ENCODE data around the gene DSTN. TPM values are rescaled to one million over a fixed set of nuclear protein-coding genes. Genes with fewer than 3 reads are reported as not detected.

DSTN gene
- total RNA-seq, 1 experiment from 2014 or later, result 202 TPM

DNA sequence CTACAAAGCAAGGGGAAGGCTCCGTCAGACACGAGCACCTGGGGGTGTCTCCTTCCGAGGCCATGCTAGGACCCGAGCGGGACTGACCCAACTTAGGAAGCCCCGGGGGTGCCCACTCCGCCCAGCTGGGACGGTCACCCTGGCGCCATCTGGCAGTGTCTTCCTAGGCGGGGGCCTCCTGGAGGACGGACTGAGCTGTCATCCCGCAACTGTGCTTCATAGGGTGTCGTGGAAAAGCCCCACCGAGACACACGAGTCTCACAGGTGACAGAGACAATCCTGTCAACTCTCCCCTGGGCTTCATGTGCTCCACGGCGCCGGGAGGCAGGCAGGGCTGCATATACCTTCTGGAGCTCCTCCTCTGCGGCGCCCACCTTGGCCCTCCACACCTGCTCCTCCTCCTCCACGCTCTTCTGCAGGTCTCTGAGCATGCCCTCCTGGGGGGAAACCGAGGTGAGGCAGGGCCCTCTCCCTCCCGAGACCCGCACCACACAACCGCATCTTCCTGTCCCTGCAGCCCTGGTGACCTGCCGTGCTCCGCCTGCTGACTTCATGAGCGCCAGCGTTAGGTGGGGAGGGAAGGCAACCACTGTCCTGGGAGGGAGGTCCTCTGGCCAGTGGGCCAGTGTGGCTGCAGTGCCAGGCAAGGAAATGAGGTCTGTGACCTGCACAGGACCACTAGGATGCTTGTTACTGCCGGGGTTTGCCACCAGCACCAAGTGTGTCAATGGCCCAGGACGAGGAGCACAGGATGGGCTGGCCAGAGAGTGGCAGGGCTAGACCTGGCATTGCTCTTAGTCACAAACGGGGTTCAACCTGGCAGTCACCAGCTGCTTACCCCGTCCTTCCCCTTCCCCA, 50.7 kb downstream of the DSTN start:
- TF ChIP-seq POLR2AphosphoS5 (IDR thresholded peaks at IDR 0.05; ENCODE audit: low read depth, low read length), result no peak
- TF ChIP-seq, protein P1, sequence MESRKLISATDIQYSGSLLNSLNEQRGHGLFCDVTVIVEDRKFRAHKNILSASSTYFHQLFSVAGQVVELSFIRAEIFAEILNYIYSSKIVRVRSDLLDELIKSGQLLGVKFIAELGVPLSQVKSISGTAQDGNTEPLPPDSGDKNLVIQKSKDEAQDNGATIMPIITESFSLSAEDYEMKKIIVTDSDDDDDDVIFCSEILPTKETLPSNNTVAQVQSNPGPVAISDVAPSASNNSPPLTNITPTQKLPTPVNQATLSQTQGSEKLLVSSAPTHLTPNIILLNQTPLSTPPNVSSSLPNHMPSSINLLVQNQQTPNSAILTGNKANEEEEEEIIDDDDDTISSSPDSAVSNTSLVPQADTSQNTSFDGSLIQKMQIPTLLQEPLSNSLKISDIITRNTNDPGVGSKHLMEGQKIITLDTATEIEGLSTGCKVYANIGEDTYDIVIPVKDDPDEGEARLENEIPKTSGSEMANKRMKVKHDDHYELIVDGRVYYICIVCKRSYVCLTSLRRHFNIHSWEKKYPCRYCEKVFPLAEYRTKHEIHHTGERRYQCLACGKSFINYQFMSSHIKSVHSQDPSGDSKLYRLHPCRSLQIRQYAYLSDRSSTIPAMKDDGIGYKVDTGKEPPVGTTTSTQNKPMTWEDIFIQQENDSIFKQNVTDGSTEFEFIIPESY (IDR thresholded peaks at IDR 0.05; ENCODE audit: extremely low read depth, insufficient replicate concordance, low read length), result no peak
- no peak for TF ChIP-seq EZH2 (IDR thresholded peaks at IDR 0.05)
- no peak overlapping the region for H3K9ac ChIP-seq (ENCODE audit: low read length)
- H3K27ac ChIP-seq (ENCODE audit: low read depth, low read length), result no peak overlapping the region
- ChIA-PET RAD21 (ENCODE audit: low non-redundant PET in 1 of 2, low total read pairs in 2 of 2, uncharacterized antibody in 2 of 2, unreplicated experiment in 2 of 2) (no interaction called here), CTCF (no interaction called here), POLR2A (no interaction called here)
- intact Hi-C loops (cut with micrococcal nuclease), result no loop called here
- no peaks in the 10 kb centered on the region for H3K4me1 ChIP-seq (ENCODE audit: control insufficient read depth in 1 of 2, insufficient read depth in 2 of 2, low read length in 2 of 2)
- BruUV-seq (replicated peaks), result no TSS peak
- H3K9me2 ChIP-seq (ENCODE audit: insufficient read depth), result no peaks in the 10 kb centered on the region
- no peak for DNase-seq (ENCODE audit: low read depth, low spot score)
- peaks cover 16 to 35% of the 10 kb centered on the region in 2 experiments; a peak in 3 of 4 replicates for H3K36me3 ChIP-seq (ENCODE audit: control insufficient read depth in 1 of 2, insufficient read depth in 2 of 2, low read length in 2 of 2)
- H4K20me1 ChIP-seq (ENCODE audit: insufficient read depth), result no peaks in the 10 kb centered on the region
- H3K4me2 ChIP-seq (ENCODE audit: low read length), result no peak overlapping the region
- H3K79me2 ChIP-seq (ENCODE audit: insufficient read depth, low read length), result no peaks in the 10 kb centered on the region
- H3K4me3 ChIP-seq (replicated peaks in 1 of 2; ENCODE audit: low read depth in 1 of 2, low read length in 2 of 2), result no peak overlapping the region
- no peak for ATAC-seq
- no peaks in the 10 kb centered on the region for H3K9me3 ChIP-seq (ENCODE audit: control insufficient read depth in 1 of 2, insufficient read depth in 1 of 2, low read depth in 1 of 2, low read length in 2 of 2)
- no peak overlapping the region for H2AFZ ChIP-seq (ENCODE audit: low read depth, low read length, poor library complexity, severe bottlenecking)
- H3K27me3 ChIP-seq (ENCODE audit: insufficient read depth, low read length), result no peaks in the 10 kb centered on the region

DNA sequence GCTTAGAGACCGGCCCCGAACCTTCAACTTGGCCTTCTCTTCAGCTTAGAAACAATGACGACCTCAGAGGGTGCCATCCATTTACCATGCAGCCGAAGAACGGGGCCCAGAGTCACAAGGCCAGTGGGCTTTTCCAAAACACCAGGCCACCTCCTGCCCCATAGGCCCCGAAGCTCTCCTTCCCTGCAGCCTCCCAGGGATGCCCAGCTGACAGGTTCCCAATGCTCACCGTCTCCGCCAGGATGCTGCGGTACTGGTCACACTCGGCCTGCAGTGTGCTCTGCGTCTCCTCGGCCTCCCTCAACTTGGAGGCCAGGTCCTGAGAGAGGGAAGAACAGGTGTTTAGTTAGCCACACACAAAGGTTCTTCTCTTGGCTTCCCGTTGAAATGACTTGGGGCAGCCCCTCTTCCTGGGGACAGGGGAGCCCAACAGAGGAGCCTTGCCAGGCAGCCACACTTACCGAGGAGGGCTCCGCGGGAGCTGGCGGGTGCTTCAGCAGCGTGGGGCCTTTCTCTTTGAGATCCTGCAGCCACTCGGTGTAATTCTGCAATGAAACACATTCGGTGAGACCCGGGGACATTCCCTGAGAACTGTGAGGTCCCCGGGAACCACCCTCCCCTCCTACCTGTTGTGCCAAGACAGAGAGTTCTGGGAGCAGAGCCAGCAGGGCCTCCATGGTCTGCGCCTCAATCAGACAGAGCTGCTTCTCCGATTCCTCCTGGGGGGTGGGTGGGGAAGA, 51.5 kb downstream of the DSTN start:
- ChIA-PET POLR2A (no interaction called here), RAD21 (ENCODE audit: low non-redundant PET in 1 of 2, low total read pairs in 2 of 2, uncharacterized antibody in 2 of 2, unreplicated experiment in 2 of 2) (no interaction called here), CTCF (no interaction called here)
- H3K36me3 ChIP-seq (ENCODE audit: control insufficient read depth in 1 of 2, insufficient read depth in 2 of 2, low read length in 2 of 2), result peaks cover 16 to 32% of the 10 kb centered on the region in 2 experiments; a peak in 3 of 4 replicates
- no peaks in the 10 kb centered on the region for H3K9me2 ChIP-seq (ENCODE audit: insufficient read depth)
- BruUV-seq (replicated peaks), result no TSS peak
- no peaks in the 10 kb centered on the region for H3K9me3 ChIP-seq (ENCODE audit: control insufficient read depth in 1 of 2, insufficient read depth in 1 of 2, low read depth in 1 of 2, low read length in 2 of 2)
- H3K4me2 ChIP-seq (ENCODE audit: low read length), result no peak overlapping the region
- H3K27me3 ChIP-seq (ENCODE audit: insufficient read depth, low read length), result no peaks in the 10 kb centered on the region
- no peak overlapping the region for H2AFZ ChIP-seq (ENCODE audit: low read depth, low read length, poor library complexity, severe bottlenecking)
- no peaks in the 10 kb centered on the region for H3K79me2 ChIP-seq (ENCODE audit: insufficient read depth, low read length)
- intact Hi-C loops (cut with micrococcal nuclease), result no loop called here
- DNase-seq (ENCODE audit: low read depth, low spot score), result no peak
- no peak for ATAC-seq
- H3K4me3 ChIP-seq (replicated peaks in 1 of 2; ENCODE audit: low read depth in 1 of 2, low read length in 2 of 2), result no peak overlapping the region
- no peaks in the 10 kb centered on the region for H4K20me1 ChIP-seq (ENCODE audit: insufficient read depth)
- H3K9ac ChIP-seq (ENCODE audit: low read length), result no peak overlapping the region
- H3K4me1 ChIP-seq (ENCODE audit: control insufficient read depth in 1 of 2, insufficient read depth in 2 of 2, low read length in 2 of 2), result no peaks in the 10 kb centered on the region
- H3K27ac ChIP-seq (ENCODE audit: low read depth, low read length), result no peak overlapping the region
- TF ChIP-seq, protein P1 (IDR thresholded peaks at IDR 0.05; ENCODE audit: extremely low read depth, insufficient replicate concordance, low read length), result no peak
- TF ChIP-seq POLR2A (IDR thresholded peaks at IDR 0.05; ENCODE audit: borderline replicate concordance, extremely low read depth, insufficient read depth, insufficient read length) (no peak), POLR2AphosphoS5 (IDR thresholded peaks at IDR 0.05; ENCODE audit: low read depth, low read length) (no peak), EGR1 (IDR thresholded peaks at IDR 0.05; ENCODE audit: low read depth) (no peak), CTCF (IDR thresholded peaks at IDR 0.05 in 2 of 3, conservative IDR thresholded peaks at IDR 0.05 in 1 of 3; ENCODE audit: borderline replicate concordance in 1 of 3, insufficient read depth in 1 of 3, low read depth in 2 of 3, low read length in 2 of 3) (no peak), SIN3A (IDR thresholded peaks at IDR 0.05; ENCODE audit: low read depth) (no peak), ATF3 (IDR thresholded peaks at IDR 0.05) (no peak), CEBPB (IDR thresholded peaks at IDR 0.05; ENCODE audit: low read depth) (no peak), EZH2 (IDR thresholded peaks at IDR 0.05) (no peak), JUND (IDR thresholded peaks at IDR 0.05) (no peak)
